Endodermal cell (in vitro differentiated cells): ENCODE measurements around the gene CYP27C1. TPM values are rescaled to one million over a fixed set of nuclear protein-coding genes. Genes with fewer than 3 reads are reported as not detected.
A peak's percentile ranks its signal among the peaks of the same experiment; 100 is the strongest.

ENCODE experiments used
- DNase-seq: peaks from one replicate; pipeline ENCODE4 v3.0.0-alpha.2; 2017
- H3K27ac ChIP-seq: 2 replicates; pipeline ENCODE4 v1.5.1; 2013; ENCODE audit warnings: mild to moderate bottlenecking, low read depth, low read length, moderate library complexity
- H3K27me3 ChIP-seq: 2 replicates; pipeline ENCODE4 v1.6.1; 2013; ENCODE audit warnings: mild to moderate bottlenecking, low read length, moderate library complexity; ENCODE audit not compliant: insufficient read depth, control insufficient read depth, poor library complexity, severe bottlenecking
- H3K36me3 ChIP-seq: 2 replicates; pipeline ENCODE4 v1.7.0; 2013; ENCODE audit warnings: mild to moderate bottlenecking, low read length, moderate library complexity; ENCODE audit not compliant: control insufficient read depth, insufficient read depth
- H3K4me1 ChIP-seq: one replicate; pipeline ENCODE4 v1.7.0; 2013; ENCODE audit warnings: low read length; ENCODE audit not compliant: control insufficient read depth, insufficient read depth
- H3K4me3 ChIP-seq: 2 replicates; pipeline ENCODE4 v1.5.1; 2013; ENCODE audit warnings: mild to moderate bottlenecking, low read length, moderate library complexity
- H3K9ac ChIP-seq: 2 replicates; pipeline ENCODE4 v1.6.1; 2013; ENCODE audit warnings: mild to moderate bottlenecking, low read length, moderate library complexity; ENCODE audit not compliant: poor library complexity, severe bottlenecking; ENCODE audit errors: extremely low read depth
- H3K9me3 ChIP-seq: 2 replicates; pipeline ENCODE4 v1.6.1; 2013; ENCODE audit warnings: mild to moderate bottlenecking, low read length, moderate library complexity; ENCODE audit not compliant: control insufficient read depth
- H3K27ac Mint-ChIP-seq: 2 replicates; pipeline ENCODE4 v1.8.0; 2020; ENCODE audit warnings: mixed read lengths
- H3K27me3 Mint-ChIP-seq: 2 replicates; pipeline ENCODE4 v1.8.0; 2021; ENCODE audit warnings: mild to moderate bottlenecking, mixed read lengths; ENCODE audit not compliant: insufficient read depth
- H3K36me3 Mint-ChIP-seq: 2 replicates; pipeline ENCODE4 v1.8.0; 2020; ENCODE audit warnings: low read depth, mixed read lengths
- H3K4me1 Mint-ChIP-seq: 2 replicates; pipeline ENCODE4 v1.8.0; 2020; ENCODE audit warnings: mixed read lengths
- H3K4me3 Mint-ChIP-seq: 2 replicates; pipeline ENCODE4 v1.8.0; 2020; ENCODE audit warnings: mild to moderate bottlenecking, moderate library complexity, mixed read lengths
- H3K9me3 Mint-ChIP-seq: 2 replicates; pipeline ENCODE4 v1.8.0; 2020; ENCODE audit warnings: mild to moderate bottlenecking, mixed read lengths
- WGBS, 2 experiments: methylation state at CpG; one replicate each; pipeline versions ENCODE4 v1.1.5 to v1.1.7; 2013; ENCODE audit warnings: missing lambda C conversion rate in 2 of 2, mixed read lengths in 1 of 2; ENCODE audit not compliant: insufficient coverage in 1 of 2, insufficient read length in 1 of 2; 5-methylcytosine and 5-hydroxymethylcytosine counted together
- total RNA-seq, 2 donors: library from RNA; stranded (reverse); fragmentation: NEBNext Ultra II Directional in 1 of 2; extraction: Animal tissue kit (Norgen Biotek cat#: 25700) in 1 of 2; gene quantifications; 2 replicates in 1 of 2; 3 replicates in 1 of 2; pipeline ENCODE4 v1.2.1, GENCODE V29; 2021
- TF ChIP-seq, protein P1 (sequence below): fragments of 200-600 bp; sonication (generic); conservative IDR thresholded peaks from 2 replicates; pipeline ENCODE4 v1.5.0; 2021; ENCODE audit warnings: antibody characterized with exemption, mild to moderate bottlenecking

CYP27C1 gene
- total RNA-seq, 2 donors from 2014 or later, result 4.4 to 4.9 TPM

DNA sequence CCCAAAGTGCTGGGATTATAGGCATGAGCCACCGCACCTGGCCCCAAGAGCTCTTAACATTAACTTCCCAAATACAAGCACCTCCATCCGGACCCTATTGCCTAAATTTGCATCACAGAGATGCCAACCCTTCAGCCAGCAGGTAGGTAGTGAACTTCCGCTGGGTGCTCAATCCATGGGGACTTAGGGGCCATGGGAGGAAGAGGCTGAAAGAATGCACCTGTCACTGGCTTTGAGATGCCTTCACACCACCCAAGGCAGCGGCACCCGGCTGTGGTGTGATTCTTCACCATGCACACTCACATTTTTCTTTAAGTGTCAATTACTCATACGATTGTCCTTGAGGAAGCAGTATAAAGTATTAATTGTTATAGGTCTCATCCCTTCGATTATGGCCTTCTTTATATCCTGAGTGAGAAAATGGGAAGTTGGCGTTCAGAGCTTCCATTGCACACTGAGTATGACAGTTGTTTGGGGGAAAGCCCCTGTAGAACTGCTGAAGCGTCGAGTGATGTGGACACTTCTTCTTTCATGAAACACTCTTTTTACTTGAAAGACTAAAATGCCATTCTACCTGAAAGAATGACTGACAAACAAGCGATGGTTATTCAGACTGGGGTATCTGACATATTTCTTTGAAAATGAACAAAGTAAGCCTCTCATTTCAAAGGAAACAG, 61.3 kb downstream of the CYP27C1 start:
- no peak overlapping the region for H3K4me3 Mint-ChIP-seq
- 91 to 92% methylated on average over 5 to 11 of the region's 11 CpGs for WGBS, 2 experiments
- TF ChIP-seq, protein P1, sequence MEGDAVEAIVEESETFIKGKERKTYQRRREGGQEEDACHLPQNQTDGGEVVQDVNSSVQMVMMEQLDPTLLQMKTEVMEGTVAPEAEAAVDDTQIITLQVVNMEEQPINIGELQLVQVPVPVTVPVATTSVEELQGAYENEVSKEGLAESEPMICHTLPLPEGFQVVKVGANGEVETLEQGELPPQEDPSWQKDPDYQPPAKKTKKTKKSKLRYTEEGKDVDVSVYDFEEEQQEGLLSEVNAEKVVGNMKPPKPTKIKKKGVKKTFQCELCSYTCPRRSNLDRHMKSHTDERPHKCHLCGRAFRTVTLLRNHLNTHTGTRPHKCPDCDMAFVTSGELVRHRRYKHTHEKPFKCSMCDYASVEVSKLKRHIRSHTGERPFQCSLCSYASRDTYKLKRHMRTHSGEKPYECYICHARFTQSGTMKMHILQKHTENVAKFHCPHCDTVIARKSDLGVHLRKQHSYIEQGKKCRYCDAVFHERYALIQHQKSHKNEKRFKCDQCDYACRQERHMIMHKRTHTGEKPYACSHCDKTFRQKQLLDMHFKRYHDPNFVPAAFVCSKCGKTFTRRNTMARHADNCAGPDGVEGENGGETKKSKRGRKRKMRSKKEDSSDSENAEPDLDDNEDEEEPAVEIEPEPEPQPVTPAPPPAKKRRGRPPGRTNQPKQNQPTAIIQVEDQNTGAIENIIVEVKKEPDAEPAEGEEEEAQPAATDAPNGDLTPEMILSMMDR, result no peak

GRCh38 chr2:127157651-127158485, 62.2 kb downstream of the CYP27C1 start:
- H3K36me3 ChIP-seq, result no peaks in the 10 kb centered on the region
- Mint-ChIP-seq H3K27me3 (peaks cover 3% of the 10 kb centered on the region), H3K27ac (no peak overlapping the region), H3K9me3 (peaks cover 3% of the 10 kb centered on the region), H3K4me3 (no peak overlapping the region), H3K36me3 (no peaks in the 10 kb centered on the region), H3K4me1 (peaks cover 6% of the 10 kb centered on the region)
- no peaks in the 10 kb centered on the region for H3K4me1 ChIP-seq
- H3K9me3 ChIP-seq, result peaks cover 10% of the 10 kb centered on the region
- peaks cover 22% of the 10 kb centered on the region for H3K27me3 ChIP-seq
- TF ChIP-seq, protein P1, result peak; percentile 84
- H3K27ac ChIP-seq, result no peak overlapping the region
- no peak overlapping the region for H3K4me3 ChIP-seq
- DNase-seq, result peak; percentile 92
- 55 to 63% methylated on average over 11 to 16 of the region's 16 CpGs for WGBS, 2 experiments
- no peak overlapping the region for H3K9ac ChIP-seq

More for the DNA sequence above, 61.3 kb downstream of the CYP27C1 start:
- Histone ChIP-seq H3K27me3 (peaks cover 22% of the 10 kb centered on the region), H3K9ac (no peak overlapping the region), H3K9me3 (peaks cover 10% of the 10 kb centered on the region), H3K27ac (no peak overlapping the region), H3K4me3 (no peak overlapping the region), H3K4me1 (no peaks in the 10 kb centered on the region), H3K36me3 (no peaks in the 10 kb centered on the region)
- DNase-seq, result no peak
- peaks cover 12% of the 10 kb centered on the region for H3K4me1 Mint-ChIP-seq
- H3K36me3 Mint-ChIP-seq, result no peaks in the 10 kb centered on the region
- peaks cover 3% of the 10 kb centered on the region for H3K9me3 Mint-ChIP-seq
- H3K27me3 Mint-ChIP-seq, result peaks cover 3% of the 10 kb centered on the region
- H3K27ac Mint-ChIP-seq, result no peak overlapping the region

- 89 to 100% methylated on average over 3 to 6 of the region's 6 CpGs for WGBS, 2 experiments
- Mint-ChIP-seq H3K36me3 (no peaks in the 10 kb centered on the region), H3K4me3 (no peak overlapping the region), H3K9me3 (peaks cover 4% of the 10 kb centered on the region), H3K27ac (no peak overlapping the region), H3K27me3 (peaks cover 3% of the 10 kb centered on the region), H3K4me1 (peaks cover 5% of the 10 kb centered on the region)
- DNase-seq, result no peak
- no peaks in the 10 kb centered on the region for H3K36me3 ChIP-seq
- peaks cover 17% of the 10 kb centered on the region for H3K27me3 ChIP-seq
- H3K4me1 ChIP-seq, result no peaks in the 10 kb centered on the region
- H3K9ac ChIP-seq, result no peak overlapping the region
- H3K27ac ChIP-seq, result no peak overlapping the region
- peaks cover 10% of the 10 kb centered on the region for H3K9me3 ChIP-seq
- TF ChIP-seq, protein P1, result no peak
- no peak overlapping the region for H3K4me3 ChIP-seq
These were observed 63.0 kb downstream of the CYP27C1 start for GRCh38 chr2:127157114-127157513.
